ENCODE results near the gene CAVIN1.

- TF ChIP-seq CTCF (tag by site-specific recombination; IDR thresholded peaks at IDR 0.05) = no peak
- TF ChIP-seq ZNF274 (IDR thresholded peaks at IDR 0.05; ENCODE audit: low read length) = no peak
- no peak for TF ChIP-seq ZNF274 (tag by site-specific recombination; IDR thresholded peaks at IDR 0.05; ENCODE audit: borderline replicate concordance)
- no peak for TF ChIP-seq ZNF449 (tag by site-specific recombination; IDR thresholded peaks at IDR 0.05)
- no peak for TF ChIP-seq ZNF19 (tag by site-specific recombination; IDR thresholded peaks at IDR 0.05; ENCODE audit: low read depth)
- no peak for TF ChIP-seq ZSCAN5A (tag by site-specific recombination; IDR thresholded peaks at IDR 0.05)
- no peak for TF ChIP-seq GLIS1 (tag by site-specific recombination; IDR thresholded peaks at IDR 0.05)
- TF ChIP-seq REST (tag by site-specific recombination; IDR thresholded peaks at IDR 0.05) = no peak
- no peak for TF ChIP-seq ZNF398 (tag by site-specific recombination; IDR thresholded peaks at IDR 0.05)
- TF ChIP-seq ZNF555 (tag by site-specific recombination; conservative IDR thresholded peaks at IDR 0.05) = no peak
- no peak for TF ChIP-seq SETDB1 (IDR thresholded peaks at IDR 0.05; ENCODE audit: insufficient read length, low read length)
Measured at GRCh38 chr17:42413464-42414040, 9.5 kb downstream of the CAVIN1 start.

Data from HEK293 (cell line).